Measurements from ENCODE around the gene ZC3H11A.
"Not testable (repeated sequence)": the region's sequence is repeated elsewhere in the genome, so short reads cannot be mapped to it uniquely, and the experiment has no call there.

The ZC3H11A gene

DNA sequence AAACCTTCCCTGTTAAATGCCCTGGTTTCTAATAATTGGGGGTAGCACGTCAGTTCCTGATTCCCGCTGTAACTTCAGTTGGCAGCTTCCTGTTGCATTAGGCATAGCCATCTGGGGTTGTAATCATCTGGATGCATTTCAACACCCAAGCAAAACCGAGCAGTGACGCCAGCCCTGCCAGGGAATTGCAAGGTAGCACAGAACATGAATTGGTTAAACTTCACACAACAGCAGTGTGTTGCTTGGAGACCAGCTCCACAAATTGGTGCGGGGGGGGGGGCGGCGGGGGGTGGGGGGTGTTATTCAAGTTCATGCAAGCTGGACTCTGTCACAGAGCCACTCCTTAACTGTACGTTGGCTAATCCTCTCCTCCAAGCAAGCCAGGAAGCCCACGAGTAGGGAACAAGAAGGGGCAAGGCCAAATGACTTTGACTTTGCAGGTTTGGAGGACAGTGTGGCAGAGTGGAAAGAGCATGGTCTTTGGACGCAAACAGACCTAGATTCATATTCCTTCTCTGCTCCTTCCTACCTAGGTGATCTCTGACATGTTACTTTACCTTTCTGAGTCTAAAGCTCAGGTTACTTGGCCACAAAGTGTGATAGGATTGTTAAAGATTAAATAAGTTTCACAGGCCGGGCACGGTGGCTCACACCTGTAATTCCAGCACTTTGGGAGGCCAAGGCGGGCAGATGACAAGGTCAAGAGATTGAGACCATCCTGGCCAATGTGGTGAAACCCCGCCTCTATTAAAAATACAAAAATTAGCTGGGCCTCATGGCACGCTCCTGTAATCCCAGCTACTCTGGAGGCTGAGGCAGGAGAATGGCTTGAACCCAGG is 25.7 kb upstream of the ZC3H11A start:
- H3K4me1 Mint-ChIP-seq (ENCODE audit: low read depth), result peaks cover 38% of the 10 kb centered on the region
- no peaks in the 10 kb centered on the region for H3K27me3 Mint-ChIP-seq
- H3K4me3 Mint-ChIP-seq, result no peak overlapping the region
- H3K9me3 Mint-ChIP-seq, result no peaks in the 10 kb centered on the region
- peaks cover 45% of the 10 kb centered on the region for H3K36me3 Mint-ChIP-seq (ENCODE audit: low read depth)
- H3K27ac Mint-ChIP-seq, result peak overlapping the region; percentile 4

DNA sequence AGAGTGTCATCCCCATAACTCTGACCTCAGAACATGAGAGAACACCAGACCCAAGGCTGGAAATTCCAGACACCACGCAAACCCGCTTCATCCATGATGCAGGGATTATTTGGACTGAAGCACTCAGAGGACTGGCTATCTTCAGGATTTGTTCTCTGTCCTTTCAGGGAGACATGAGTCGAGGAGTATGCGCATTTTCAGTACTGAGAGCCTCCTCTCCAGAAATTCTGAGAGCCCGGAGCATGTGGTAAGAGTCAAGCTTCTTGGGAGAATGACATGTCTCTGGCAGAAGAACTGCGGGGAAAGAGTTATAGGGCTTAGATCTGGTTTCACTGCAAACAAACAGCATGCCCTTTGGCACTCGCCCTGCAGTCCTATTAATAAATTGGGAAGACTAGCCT is 23.5 kb upstream of the ZC3H11A start:
- Mint-ChIP-seq H3K9me3 (no peaks in the 10 kb centered on the region), H3K4me3 (no peak overlapping the region), H3K27ac (no peak overlapping the region), H3K27me3 (no peaks in the 10 kb centered on the region), H3K4me1 (ENCODE audit: low read depth) (peaks cover 32% of the 10 kb centered on the region), H3K36me3 (ENCODE audit: low read depth) (peaks cover 57% of the 10 kb centered on the region)

DNA sequence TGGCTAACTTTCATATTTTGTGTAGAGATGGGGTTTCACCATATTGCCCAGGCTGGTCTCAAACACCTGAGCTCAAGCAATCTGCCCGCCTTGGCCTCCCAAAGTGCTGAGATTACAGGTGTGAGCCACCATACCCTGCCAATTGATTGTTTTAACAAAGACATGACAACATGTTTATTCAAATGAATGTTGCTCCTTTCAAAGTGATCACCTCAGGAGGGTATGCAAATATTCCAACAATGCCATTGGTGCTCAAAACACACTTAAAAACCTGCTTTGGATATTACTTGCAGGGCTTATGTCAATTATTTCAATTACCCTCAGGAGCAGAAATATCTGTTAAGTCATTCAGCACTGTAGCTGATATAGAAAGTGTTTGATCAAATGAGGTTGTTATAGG is 22.6 kb upstream of the ZC3H11A start:
- H3K4me3 Mint-ChIP-seq, result no peak overlapping the region
- peaks cover 59% of the 10 kb centered on the region for H3K36me3 Mint-ChIP-seq (ENCODE audit: low read depth)
- H3K9me3 Mint-ChIP-seq, result no peaks in the 10 kb centered on the region
- H3K27ac Mint-ChIP-seq, result no peak overlapping the region
- no peaks in the 10 kb centered on the region for H3K27me3 Mint-ChIP-seq
- peaks cover 35% of the 10 kb centered on the region for H3K4me1 Mint-ChIP-seq (ENCODE audit: low read depth)

DNA sequence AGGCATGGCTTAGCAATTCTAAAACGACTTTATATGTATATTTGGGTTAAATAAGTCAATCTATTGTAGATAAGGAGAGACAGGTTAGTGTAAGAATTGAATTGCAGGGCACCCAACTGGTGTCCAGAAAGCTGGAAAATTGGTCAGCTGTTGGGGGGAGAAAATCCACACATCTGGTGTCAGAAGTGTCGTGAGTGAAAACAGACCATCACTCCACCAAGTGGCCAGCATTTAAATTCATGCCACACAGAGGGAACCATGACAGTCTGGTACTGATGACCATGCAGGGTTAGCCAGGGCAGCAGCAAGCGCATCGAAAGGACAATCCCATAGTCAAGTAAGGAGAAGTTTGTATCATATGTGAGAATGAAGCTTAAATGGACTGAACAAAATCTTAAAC is 18.8 kb upstream of the ZC3H11A start:
- Mint-ChIP-seq H3K4me3 (no peak overlapping the region), H3K27ac (peak overlapping the region; percentile 50), H3K9me3 (no peaks in the 10 kb centered on the region), H3K27me3 (no peaks in the 10 kb centered on the region), H3K4me1 (ENCODE audit: low read depth) (peaks cover 20% of the 10 kb centered on the region), H3K36me3 (ENCODE audit: low read depth) (peaks cover 39% of the 10 kb centered on the region)

DNA sequence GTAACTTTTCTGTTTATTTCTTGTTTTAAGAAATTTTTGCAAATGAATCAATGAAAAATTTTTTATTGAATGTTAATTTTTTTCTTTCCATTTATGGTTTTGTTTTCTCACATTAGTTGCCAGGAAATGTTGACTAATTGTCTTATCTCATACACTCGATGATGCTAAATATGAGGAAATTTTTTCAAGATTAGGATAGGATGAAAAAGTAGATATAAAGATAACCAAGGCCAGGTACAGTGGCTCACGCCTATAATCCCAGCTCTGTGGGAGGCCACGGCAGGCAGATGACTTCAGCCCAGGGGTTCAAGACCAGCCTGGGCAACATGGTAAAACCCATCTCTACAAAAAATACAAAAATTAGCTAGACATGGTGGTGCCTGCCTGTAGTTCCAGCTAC is 17.8 kb upstream of the ZC3H11A start:
- Mint-ChIP-seq H3K27ac (no peak overlapping the region), H3K9me3 (no peaks in the 10 kb centered on the region), H3K27me3 (no peaks in the 10 kb centered on the region), H3K4me3 (no peak overlapping the region), H3K36me3 (ENCODE audit: low read depth) (peaks cover 34% of the 10 kb centered on the region), H3K4me1 (ENCODE audit: low read depth) (peaks cover 20% of the 10 kb centered on the region)

DNA sequence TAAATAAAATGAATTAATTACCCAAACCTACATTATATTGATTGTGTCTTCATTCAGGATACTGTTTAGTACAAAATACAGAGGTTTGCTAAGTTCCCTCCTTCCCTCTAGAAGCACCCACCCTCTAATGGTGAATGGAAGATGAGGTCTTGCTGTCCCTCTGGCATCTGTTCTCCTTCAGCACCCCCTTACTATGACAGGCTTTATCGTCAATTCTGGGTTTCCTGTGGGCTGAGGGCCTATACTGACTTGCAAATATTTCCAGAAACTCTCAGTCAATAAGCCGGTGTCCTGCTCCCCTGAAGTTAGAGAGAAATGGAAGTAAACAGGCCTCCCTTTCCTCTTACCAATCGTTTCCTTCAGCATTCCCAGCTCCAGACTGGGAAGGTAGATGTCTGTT is 17.3 kb upstream of the ZC3H11A start:
- Mint-ChIP-seq H3K36me3 (ENCODE audit: low read depth) (peaks cover 34% of the 10 kb centered on the region), H3K27me3 (no peaks in the 10 kb centered on the region), H3K4me3 (no peak overlapping the region), H3K9me3 (no peaks in the 10 kb centered on the region), H3K27ac (no peak overlapping the region), H3K4me1 (ENCODE audit: low read depth) (peaks cover 20% of the 10 kb centered on the region)

DNA sequence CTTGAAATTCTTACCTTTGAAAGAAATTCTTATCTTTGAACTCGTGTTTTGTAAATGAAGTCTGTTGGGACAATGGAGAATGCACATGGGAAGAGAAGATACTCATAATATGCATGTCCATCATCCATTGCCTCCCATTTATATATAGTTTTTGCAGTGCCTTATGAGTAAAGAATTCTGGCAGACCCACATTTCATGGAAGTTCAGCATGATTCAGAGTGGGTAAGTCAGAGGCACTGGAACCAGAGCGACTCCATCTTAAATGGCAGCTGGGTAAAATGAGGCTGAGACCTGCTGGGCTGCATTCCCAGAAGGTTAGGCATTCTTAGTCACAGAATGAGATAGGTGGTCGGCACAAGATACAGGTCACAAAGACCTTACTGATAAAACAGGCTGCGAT is 16.6 kb upstream of the ZC3H11A start:
- H3K4me1 Mint-ChIP-seq (ENCODE audit: low read depth), result peaks cover 20% of the 10 kb centered on the region
- no peaks in the 10 kb centered on the region for H3K9me3 Mint-ChIP-seq
- no peak overlapping the region for H3K27ac Mint-ChIP-seq
- peaks cover 31% of the 10 kb centered on the region for H3K36me3 Mint-ChIP-seq (ENCODE audit: low read depth)
- H3K27me3 Mint-ChIP-seq, result no peaks in the 10 kb centered on the region
- H3K4me3 Mint-ChIP-seq, result no peak overlapping the region

DNA sequence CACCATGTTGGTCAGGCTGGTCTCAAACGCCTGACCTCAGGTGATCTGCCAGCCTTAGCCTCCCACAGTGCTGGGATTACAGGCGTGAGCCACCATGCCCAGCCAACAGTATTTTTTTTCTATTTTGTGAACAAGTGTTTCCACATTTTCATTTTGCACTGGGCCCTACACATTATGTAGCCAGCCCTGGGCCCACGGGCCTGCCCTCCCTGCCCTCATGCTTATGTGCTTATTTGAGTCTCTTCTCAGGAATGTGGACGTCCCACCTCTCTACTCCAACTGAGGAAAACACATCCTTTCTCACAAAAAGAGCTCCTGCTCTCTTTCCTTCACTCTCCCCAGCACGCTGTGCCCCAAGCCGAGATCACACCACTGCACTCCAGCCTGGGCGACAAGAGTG is 13.5 kb upstream of the ZC3H11A start:
- Mint-ChIP-seq H3K9me3 (no peaks in the 10 kb centered on the region), H3K27ac (no peak overlapping the region), H3K36me3 (ENCODE audit: low read depth) (peaks cover under 1% of the 10 kb centered on the region), H3K4me1 (ENCODE audit: low read depth) (peaks cover 7% of the 10 kb centered on the region), H3K4me3 (no peak overlapping the region), H3K27me3 (no peaks in the 10 kb centered on the region)

DNA sequence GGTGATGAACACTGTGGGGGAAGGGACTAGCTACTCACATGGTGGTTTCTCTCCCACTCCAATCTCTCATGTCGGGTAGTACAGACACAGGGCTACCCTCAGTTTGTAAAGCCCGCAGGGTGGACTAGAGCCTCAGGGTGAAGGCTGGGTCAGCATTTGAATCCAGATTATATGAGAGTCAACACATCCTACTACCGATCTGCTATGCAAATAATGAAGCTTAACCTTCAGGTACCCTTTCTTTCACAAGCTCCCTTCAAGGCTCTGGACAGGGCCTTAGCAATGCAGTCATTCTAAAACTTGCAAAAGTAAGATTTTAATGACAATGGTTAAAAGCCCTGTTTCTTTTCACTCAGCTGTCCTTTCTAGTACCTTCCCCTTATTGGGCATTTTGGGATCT is 5.5 kb upstream of the ZC3H11A start:
- Mint-ChIP-seq H3K36me3 (ENCODE audit: low read depth) (no peaks in the 10 kb centered on the region), H3K4me1 (ENCODE audit: low read depth) (peaks cover 4% of the 10 kb centered on the region), H3K4me3 (no peak overlapping the region), H3K9me3 (no peaks in the 10 kb centered on the region), H3K27me3 (no peaks in the 10 kb centered on the region), H3K27ac (no peak overlapping the region)

DNA sequence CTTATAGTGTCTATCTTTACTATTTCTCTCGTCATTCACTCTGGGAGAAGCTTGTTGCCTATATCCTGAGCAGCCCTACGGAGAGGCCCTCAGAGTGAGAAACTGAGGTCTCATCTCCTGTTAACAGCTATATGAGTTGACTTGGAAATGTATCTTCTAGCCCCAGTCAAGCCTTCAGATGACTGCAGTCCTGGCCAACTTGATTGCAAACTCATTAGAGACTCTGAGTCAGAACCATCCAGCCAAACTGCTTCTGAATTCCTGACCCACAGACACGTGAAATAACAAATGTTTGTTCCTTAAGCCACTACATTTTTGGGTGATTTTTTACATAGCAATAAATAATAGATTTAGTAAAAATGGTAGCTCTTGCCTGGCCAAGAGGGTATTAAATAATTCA is 3.9 kb upstream of the ZC3H11A start:
- H3K36me3 Mint-ChIP-seq (ENCODE audit: low read depth), result peaks cover 5% of the 10 kb centered on the region
- H3K4me1 Mint-ChIP-seq (ENCODE audit: low read depth), result peaks cover 10% of the 10 kb centered on the region
- H3K4me3 Mint-ChIP-seq, result no peak overlapping the region
- no peaks in the 10 kb centered on the region for H3K9me3 Mint-ChIP-seq
- no peaks in the 10 kb centered on the region for H3K27me3 Mint-ChIP-seq
- H3K27ac Mint-ChIP-seq, result no peak overlapping the region

DNA sequence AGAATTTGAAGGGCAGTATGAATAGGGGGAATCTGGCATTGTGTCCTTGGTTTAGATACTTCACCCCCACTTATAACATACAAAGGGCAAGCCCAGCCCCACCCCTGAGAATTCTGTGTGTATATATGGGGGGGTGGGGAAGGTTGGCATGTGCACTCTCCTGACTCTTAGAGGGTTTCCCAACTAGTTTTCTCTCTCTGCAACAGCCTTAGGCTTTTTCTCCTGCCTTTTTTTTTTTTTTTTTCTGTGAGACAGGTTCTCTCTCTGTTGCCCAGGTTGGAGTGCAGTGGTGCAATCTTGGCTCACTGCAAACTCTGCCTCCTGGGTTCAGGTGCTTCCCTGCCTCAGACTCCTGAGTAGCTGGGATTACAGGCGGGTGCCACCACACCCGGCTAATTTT is 2.9 kb upstream of the ZC3H11A start:
- no peak overlapping the region for H3K27ac Mint-ChIP-seq
- peaks cover 12% of the 10 kb centered on the region for H3K36me3 Mint-ChIP-seq (ENCODE audit: low read depth)
- no peak overlapping the region for H3K4me3 Mint-ChIP-seq
- H3K4me1 Mint-ChIP-seq (ENCODE audit: low read depth), result peaks cover 18% of the 10 kb centered on the region
- peaks cover 2% of the 10 kb centered on the region for H3K9me3 Mint-ChIP-seq
- no peaks in the 10 kb centered on the region for H3K27me3 Mint-ChIP-seq

DNA sequence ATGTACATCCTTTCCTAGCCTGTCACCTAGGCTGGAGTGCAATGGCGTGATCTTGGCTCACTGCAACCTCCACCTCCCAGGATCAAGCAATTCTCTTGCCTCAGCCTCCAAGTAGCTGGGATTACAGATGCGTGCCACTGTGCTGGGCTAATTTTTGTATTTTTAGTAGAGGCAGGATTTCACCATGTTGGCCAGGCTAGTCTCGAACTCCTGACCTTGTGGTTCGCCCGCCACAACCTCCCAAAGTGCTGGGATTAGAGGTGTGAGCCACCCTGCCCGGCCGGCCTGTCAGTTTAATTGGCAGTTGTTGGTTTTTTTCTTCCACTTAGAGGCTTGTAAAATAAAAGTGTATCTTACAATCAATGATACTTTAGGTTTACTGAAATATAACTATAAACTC is 1.9 kb upstream of the ZC3H11A start:
- H3K4me3 Mint-ChIP-seq, H3K9me3 Mint-ChIP-seq, H3K27ac Mint-ChIP-seq, H3K27me3 Mint-ChIP-seq: not testable (repeated sequence)
- peaks cover 23% of the 10 kb centered on the region for H3K36me3 Mint-ChIP-seq (ENCODE audit: low read depth)
- peaks cover 29% of the 10 kb centered on the region for H3K4me1 Mint-ChIP-seq (ENCODE audit: low read depth)

DNA sequence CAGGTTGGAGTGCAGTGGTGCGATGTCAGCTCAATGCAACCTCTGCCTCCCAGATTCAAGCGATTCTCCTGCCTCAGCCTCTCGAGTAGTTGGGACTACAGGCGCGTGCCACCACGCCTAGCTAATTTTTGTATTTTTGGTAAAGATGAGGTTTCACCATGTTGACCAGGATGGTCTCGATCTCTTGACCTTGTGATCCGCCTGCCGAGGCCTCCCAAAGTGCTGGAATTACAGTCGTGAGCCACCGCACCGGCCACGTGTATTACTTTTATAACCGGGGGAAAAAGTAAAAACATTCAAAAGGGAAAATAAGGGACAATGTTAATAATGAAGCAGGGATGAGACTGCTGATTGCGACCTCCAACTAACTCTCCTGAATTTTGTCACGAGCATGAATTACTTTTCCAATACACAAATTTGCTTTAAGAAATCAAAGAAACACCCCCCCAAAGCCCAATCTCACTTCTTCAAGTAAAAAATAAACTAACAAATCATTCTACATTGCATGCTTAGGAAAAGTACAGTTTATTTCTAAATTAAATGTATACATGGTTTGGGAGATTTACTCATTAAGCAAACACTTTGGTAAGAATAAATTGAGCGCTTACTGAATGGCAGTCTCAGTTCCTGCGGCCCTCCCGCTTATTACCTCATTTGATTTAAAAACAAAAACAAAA is 521 bp upstream of the ZC3H11A start:
- peaks cover 8% of the 10 kb centered on the region for H3K9me3 Mint-ChIP-seq
- H3K36me3 Mint-ChIP-seq (ENCODE audit: low read depth), result peaks cover 37% of the 10 kb centered on the region
- peak overlapping the region; percentile 96 for H3K27ac Mint-ChIP-seq
- H3K4me3 Mint-ChIP-seq, result peak overlapping the region; percentile 94
- H3K27me3 Mint-ChIP-seq, result no peaks in the 10 kb centered on the region
- H3K4me1 Mint-ChIP-seq (ENCODE audit: low read depth), result peaks cover 43% of the 10 kb centered on the region

DNA sequence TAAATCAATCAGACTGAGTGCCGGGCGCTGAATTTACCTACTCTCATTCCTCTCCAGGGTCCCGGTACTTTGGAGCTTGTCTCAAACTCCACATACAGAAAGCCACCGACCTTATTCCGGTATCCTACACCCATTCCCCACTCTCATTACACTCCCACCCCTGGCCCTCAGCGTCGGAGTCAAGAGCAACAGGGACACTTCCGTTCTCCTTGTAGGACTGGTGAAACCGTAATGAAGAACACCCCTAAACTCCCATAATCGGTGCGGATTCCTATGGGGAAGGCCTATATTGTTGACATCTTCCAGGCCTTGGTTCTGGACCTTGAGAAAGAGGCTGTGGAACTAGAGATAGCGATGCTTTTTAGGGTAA is 798 bp downstream of the ZC3H11A start:
- no peaks in the 10 kb centered on the region for H3K27me3 Mint-ChIP-seq

DNA sequence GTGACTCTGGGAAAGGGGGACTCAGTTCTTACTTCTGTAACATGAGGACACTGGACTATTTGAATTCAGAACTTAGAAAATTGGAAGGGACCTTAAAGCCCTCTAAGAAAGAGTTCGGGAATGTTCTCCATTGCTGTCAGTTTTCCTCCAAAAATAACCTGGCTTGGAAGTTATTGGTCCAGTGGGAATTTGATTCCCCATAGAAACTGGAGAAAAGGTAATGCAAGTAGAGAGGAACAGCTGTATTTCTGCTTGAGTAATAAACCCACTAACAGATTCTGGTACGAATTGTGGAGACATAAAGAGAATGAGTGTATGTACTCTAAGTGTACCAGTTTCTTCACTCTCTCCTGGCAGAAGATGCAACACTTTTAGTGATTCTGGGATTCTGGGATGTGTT is 1.8 kb downstream of the ZC3H11A start:
- peaks cover 8% of the 10 kb centered on the region for H3K9me3 Mint-ChIP-seq
- no peaks in the 10 kb centered on the region for H3K27me3 Mint-ChIP-seq
- peaks cover 53% of the 10 kb centered on the region for H3K36me3 Mint-ChIP-seq (ENCODE audit: low read depth)
- peak overlapping the region; percentile 94 for H3K4me3 Mint-ChIP-seq
- H3K4me1 Mint-ChIP-seq (ENCODE audit: low read depth), result peaks cover 63% of the 10 kb centered on the region
- H3K27ac Mint-ChIP-seq, result peak overlapping the region; percentile 36

More for the DNA sequence above, 798 bp downstream of the ZC3H11A start:
- Mint-ChIP-seq H3K4me1 (ENCODE audit: low read depth) (peaks cover 56% of the 10 kb centered on the region), H3K9me3 (peaks cover 8% of the 10 kb centered on the region), H3K27ac (peak overlapping the region; percentile 97), H3K36me3 (ENCODE audit: low read depth) (peaks cover 44% of the 10 kb centered on the region), H3K4me3 (peak overlapping the region; percentile 94)

Measured in stimulated activated naive CD8-positive, alpha-beta T cell treated with anti-CD3 and anti-CD28 coated beads, Interleukin-15, Interleukin-2, amounts not matched to agents 100 ng/mL and 50 ng/mL, for 24 hours (primary cell).